ENCODE measurements around the gene HEATR1.
"Not testable (repeated sequence)": the region's sequence is repeated elsewhere in the genome, so short reads cannot be mapped to it uniquely, and the experiment has no call there.

Gene HEATR1

DNA sequence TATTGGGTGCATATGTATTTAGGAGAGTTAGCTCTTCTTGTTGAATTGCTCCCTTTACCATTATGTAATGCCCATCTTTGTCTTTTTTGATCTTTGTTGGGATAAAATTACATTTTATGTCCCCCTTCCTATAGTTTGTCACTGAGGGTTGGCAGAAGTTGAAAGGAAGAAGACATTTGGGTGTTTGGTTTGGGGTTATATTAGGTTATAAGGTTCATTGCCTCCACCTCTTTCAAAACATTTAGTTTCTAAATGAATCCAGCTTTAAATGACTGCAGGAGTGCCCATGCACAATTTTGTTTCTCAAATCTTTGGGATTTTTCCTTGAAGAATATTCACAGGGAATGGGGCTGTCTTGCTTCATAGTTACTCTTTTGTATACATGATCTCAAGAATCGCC lies 95.1 kb downstream of the HEATR1 start:
- DNase-seq, result no peak

GRCh38 chr1:236508593-236509027 lies 95.7 kb downstream of the HEATR1 start:
- DNase-seq, result no peak

DNA sequence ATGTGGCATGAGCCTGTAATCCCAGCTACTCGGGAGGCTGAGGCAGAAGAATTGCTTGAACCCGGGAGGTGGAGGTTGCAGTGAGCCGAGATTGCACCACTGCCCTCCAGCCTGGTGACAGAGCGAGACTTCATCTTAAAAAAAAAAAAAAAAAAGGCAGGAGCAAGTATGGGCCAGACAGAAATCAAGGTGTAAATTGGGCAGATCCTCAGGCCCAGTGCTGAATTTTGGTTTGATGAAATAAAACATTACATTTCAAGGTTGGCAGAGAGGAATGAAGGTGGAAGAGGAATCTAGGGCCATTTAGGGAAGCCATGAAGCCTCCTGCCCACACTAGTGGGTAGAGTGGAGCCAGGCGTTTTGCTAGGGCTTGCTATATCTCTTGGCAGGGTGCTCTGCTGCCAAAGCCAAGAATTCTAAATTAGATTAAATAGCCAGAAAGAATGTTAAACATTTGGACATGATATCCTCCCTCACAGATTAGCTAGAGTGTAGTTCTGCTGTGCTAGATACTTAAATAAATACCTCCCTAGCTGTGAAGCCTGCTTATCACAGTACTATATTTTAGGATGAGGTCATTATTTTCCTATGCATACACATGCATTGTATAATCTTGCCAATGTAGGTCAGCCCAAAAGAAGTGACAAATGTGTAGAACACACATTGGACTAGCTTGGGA lies 97.2 kb downstream of the HEATR1 start:
- no peak for DNase-seq

- DNase-seq, result not testable (repeated sequence)
Observed at GRCh38 chr1:236504338-236504737, 100.0 kb downstream of the HEATR1 start.

GRCh38 chr1:236502972-236503639 lies 101.2 kb downstream of the HEATR1 start:
- DNase-seq, result no peak

DNA sequence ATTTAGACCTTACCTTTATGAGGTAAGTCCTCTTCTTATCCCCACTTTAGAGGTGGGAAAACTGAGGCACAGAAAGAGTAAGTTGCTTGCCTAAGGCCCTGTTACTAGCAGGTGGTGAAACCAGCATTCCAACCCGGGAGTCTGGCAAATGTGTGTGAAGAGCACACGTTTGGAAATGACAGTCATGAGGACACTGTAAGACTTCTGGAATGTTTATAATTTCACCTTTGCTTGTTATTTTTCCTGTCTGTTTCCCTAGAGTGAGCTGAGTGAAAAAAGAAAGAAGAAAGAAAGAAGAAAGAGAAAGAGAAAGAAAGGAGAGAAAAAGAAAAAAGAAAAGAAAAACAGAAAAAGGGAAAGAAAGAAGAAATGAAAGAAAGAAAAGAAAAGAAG lies 101.7 kb downstream of the HEATR1 start:
- DNase-seq, result no peak

GRCh38 chr1:236501093-236501492 lies 103.2 kb downstream of the HEATR1 start:
- no peak for DNase-seq

Measured in NCI-H1417 treated with DMSO at 0.1 percent for 48 hours (cell line).